Measurements from ENCODE around the gene SMAP1. TPM values are rescaled to one million over a fixed set of nuclear protein-coding genes. Genes with fewer than 3 reads are reported as not detected.
"Not testable (repeated sequence)": the region's sequence is repeated elsewhere in the genome, so short reads cannot be mapped to it uniquely, and the experiment has no call there.

The SMAP1 gene
- total RNA-seq, 2 donors from 2014 or later: 13.7 to 26.0 TPM

DNA sequence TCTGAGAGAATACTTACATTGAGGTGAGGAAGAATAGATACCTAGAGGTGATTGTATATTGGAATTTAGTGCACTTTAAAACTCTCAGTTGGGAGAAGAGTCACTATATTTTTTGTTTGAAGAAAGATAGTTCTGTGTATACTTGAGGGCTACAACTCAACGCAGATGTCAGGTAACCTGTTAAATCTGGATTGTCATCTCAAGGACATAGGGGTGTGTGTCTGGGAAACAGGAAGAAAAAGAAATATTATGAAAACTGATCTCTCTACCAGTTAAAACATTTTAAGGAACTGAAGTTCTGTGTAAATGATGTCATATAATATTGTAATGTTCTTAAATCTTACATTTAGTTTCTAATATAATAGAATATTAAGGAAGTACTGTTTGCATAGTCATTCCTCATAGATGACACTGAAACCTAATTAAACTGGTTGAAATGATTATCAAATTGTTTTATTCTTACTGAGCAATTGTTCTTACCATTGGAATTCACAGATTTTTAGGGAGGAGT, 86.2 kb downstream of the SMAP1 start:
- no peak overlapping the region for H3K4me3 ChIP-seq
- DNase-seq (ENCODE audit: low spot score) (no peak), ATAC-seq (ENCODE audit: insufficient number of reproducible peaks, low FRiP score, low read depth) (no peak)
- H3K9me3 ChIP-seq: no peaks in the 10 kb centered on the region
- no peaks in the 10 kb centered on the region for H3K27me3 ChIP-seq (replicated peaks; ENCODE audit: insufficient read depth)
- peaks cover 6% of the 10 kb centered on the region for H3K36me3 ChIP-seq
- no peaks in the 10 kb centered on the region for H3K4me1 ChIP-seq (ENCODE audit: control insufficient read depth in 1 of 2, low read depth in 2 of 2)
- no peak overlapping the region for H3K27ac ChIP-seq
- TF ChIP-seq, protein P1, sequence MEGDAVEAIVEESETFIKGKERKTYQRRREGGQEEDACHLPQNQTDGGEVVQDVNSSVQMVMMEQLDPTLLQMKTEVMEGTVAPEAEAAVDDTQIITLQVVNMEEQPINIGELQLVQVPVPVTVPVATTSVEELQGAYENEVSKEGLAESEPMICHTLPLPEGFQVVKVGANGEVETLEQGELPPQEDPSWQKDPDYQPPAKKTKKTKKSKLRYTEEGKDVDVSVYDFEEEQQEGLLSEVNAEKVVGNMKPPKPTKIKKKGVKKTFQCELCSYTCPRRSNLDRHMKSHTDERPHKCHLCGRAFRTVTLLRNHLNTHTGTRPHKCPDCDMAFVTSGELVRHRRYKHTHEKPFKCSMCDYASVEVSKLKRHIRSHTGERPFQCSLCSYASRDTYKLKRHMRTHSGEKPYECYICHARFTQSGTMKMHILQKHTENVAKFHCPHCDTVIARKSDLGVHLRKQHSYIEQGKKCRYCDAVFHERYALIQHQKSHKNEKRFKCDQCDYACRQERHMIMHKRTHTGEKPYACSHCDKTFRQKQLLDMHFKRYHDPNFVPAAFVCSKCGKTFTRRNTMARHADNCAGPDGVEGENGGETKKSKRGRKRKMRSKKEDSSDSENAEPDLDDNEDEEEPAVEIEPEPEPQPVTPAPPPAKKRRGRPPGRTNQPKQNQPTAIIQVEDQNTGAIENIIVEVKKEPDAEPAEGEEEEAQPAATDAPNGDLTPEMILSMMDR (IDR thresholded peaks at IDR 0.05): no peak

DNA sequence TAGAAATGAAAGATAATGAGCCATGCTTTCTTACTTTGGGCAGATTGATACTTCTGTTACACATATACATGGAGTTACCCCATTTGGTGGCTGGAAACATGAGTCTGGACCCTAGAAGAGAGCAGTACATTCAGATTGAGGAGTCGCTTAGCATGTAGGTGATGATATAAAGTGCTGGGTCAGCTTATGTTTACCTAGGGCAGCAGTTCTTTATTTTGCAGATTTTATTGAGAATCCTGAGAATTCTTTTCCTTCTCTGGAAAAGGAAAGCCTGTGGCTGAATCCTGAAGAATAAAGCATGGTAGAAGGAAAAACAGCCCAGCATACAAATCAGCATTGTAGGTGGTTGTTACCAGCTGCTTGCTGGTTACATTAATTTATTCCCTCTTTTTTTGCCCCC, 91.2 kb downstream of the SMAP1 start:
- DNase-seq (ENCODE audit: low spot score) (no peak), ATAC-seq (ENCODE audit: insufficient number of reproducible peaks, low FRiP score, low read depth) (no peak)
- H3K4me3 ChIP-seq: no peak overlapping the region
- H3K9me3 ChIP-seq: no peaks in the 10 kb centered on the region
- peaks cover 6% of the 10 kb centered on the region for H3K36me3 ChIP-seq
- H3K27me3 ChIP-seq (replicated peaks; ENCODE audit: insufficient read depth): no peaks in the 10 kb centered on the region
- no peak overlapping the region for H3K27ac ChIP-seq
- H3K4me1 ChIP-seq (ENCODE audit: control insufficient read depth in 1 of 2, low read depth in 2 of 2): no peaks in the 10 kb centered on the region
- TF ChIP-seq, protein P1 (IDR thresholded peaks at IDR 0.05): no peak

DNA sequence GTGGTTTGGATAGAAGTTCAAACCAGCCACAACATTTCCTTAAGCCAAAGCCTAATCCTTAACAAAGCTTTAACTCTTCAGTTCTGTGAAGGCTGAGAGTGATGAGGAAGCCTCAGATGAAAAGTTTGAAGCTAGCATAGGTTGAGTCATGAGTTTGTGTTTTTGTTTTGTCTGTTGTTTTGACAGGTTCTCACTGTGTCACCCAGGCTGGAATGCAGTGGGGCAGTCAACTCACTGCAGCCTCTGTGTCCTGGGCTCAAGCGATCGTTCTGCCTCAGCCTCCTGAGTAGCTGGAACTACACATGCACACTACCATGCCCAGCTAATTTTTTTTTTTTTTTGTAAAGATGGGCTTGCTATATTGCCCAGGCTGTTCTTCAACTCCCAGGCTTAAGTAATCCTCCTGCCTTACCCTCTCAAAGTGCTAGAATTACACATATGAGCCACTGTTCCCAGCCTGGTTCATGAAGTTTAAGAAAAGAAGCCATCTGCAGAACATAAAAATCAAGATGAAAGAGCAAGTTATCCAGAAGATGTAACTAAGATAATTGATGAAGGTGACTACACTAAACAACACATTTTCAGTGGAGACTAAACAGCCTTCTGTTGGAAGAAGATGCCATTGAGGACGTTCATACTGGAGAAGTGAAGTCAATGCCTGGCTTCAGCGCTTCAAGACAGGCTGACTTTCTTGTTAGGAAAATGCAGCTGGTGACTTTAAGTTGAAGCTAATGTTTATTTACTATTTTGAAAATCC, 96.2 kb downstream of the SMAP1 start:
- Histone ChIP-seq H3K4me1 (ENCODE audit: control insufficient read depth in 1 of 2, low read depth in 2 of 2) (no peaks in the 10 kb centered on the region), H3K27me3 (replicated peaks; ENCODE audit: insufficient read depth) (no peaks in the 10 kb centered on the region), H3K36me3 (no peaks in the 10 kb centered on the region), H3K9me3 (no peaks in the 10 kb centered on the region), H3K4me3 (no peak overlapping the region), H3K27ac (no peak overlapping the region)
- TF ChIP-seq, protein P1 (IDR thresholded peaks at IDR 0.05): no peak
- ATAC-seq (ENCODE audit: insufficient number of reproducible peaks, low FRiP score, low read depth) (no peak), DNase-seq (ENCODE audit: low spot score) (no peak)

DNA sequence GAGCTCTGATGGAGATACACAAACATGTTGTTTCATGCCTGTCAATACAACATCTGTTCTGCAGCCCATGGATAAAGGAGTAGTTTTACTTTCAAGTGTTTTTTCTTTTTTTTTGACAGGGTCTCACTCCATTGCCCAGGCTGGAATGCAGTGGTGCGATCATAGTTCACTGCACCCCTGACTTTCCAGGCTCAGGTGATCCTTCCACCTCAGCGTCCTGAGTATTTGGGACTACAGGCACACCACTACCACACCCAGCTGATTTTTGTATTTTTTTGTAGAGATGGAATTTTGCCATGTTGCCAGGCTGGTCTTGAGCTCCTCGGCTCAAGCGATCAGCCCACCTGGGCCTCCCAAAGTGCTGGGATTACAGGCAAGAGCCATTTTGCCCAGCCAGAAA, 97.0 kb downstream of the SMAP1 start:
- DNase-seq (ENCODE audit: low spot score) (no peak), ATAC-seq (ENCODE audit: insufficient number of reproducible peaks, low FRiP score, low read depth) (no peak)
- Histone ChIP-seq H3K4me1 (ENCODE audit: control insufficient read depth in 1 of 2, low read depth in 2 of 2) (no peaks in the 10 kb centered on the region), H3K4me3 (no peak overlapping the region), H3K9me3 (no peaks in the 10 kb centered on the region), H3K27me3 (replicated peaks; ENCODE audit: insufficient read depth) (no peaks in the 10 kb centered on the region), H3K36me3 (no peaks in the 10 kb centered on the region), H3K27ac (no peak overlapping the region)
- TF ChIP-seq, protein P1 (IDR thresholded peaks at IDR 0.05): no peak

DNA sequence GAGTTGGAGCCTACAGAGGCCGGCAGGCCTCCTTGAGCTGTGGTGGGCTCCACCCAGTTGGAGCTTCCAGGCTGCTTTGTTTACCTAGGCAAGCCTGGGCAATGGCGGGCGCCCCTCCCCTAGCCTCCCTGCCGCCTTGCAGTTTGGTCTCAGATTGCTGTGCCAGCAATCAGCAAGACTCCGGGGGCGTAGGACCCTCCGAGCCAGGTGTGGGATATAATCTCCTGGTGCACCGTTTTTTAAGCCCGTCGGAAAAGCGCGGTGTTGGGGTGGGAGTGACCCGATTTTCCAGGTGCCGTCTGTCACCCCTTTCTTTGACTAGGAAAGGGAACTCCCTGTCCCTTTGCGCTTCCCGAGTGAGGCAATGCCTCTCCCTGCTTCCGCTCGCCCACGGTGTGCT, 103.7 kb downstream of the SMAP1 start:
- H3K9me3 ChIP-seq; DNase-seq (ENCODE audit: low spot score); H3K27ac ChIP-seq; H3K36me3 ChIP-seq; H3K4me3 ChIP-seq; H3K4me1 ChIP-seq (ENCODE audit: control insufficient read depth in 1 of 2, low read depth in 2 of 2); ATAC-seq (ENCODE audit: insufficient number of reproducible peaks, low FRiP score, low read depth); H3K27me3 ChIP-seq (replicated peaks; ENCODE audit: insufficient read depth): not testable (repeated sequence)
